Medulla oblongata (tissue), 1 donor: ENCODE measurements around the gene ZNF92.
"Not testable (repeated sequence)": the region's sequence is repeated elsewhere in the genome, so short reads cannot be mapped to it uniquely, and the experiment has no call there.

Source experiments
- DNase-seq: peaks from one replicate; pipeline ENCODE4 v3.0.0-alpha.2; 2015; ENCODE audit errors: extremely low spot score

The ZNF92 gene

DNA sequence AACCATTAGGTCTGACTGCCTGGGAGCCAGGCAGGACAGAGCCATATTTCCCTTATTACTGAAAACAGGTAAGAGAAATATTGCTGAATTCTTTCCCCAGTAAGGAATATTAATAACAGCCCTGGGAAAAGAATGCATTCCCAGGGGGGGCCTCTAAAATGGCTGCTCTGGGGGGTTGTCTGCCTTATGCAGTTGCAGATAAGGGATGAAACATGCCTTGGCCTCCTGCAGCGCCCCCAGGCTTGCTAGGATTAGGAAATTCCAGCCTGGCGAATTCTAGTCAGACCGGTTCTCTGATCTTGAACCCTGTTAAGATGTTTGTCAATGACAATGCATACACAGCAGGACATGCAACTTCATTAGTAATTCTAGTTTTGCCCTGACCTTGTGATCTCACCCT, 49.6 kb downstream of the ZNF92 start:
- not testable (repeated sequence) for DNase-seq

DNA sequence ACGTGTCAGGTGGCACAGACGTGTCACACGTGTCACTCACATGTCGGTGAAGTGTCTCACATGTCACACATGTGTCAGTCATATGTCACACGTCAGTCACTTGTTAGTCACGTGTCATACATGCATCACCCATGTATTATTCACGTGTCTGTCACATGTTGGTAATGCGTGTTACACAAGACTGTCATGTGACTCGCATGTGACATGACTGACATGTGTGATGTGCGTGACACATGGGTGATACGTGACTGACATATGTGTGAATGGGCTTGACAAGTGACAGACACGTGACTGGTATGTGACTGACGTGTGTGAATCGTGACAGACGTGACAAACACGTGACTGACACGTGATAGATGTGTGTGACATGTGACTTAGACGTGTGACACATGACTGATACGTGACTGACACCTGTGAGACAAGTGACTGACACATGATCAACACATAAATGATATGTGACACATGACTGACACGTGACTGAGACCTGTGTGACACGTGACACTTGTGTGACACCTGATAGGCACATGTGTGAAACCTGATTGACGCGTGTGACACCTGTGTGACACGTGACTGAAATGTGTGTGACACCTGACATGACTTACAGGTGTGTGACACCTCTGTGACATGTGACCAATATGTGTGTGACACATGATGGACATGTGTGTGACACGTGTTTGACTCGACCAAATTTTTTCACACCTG, 56.1 kb downstream of the ZNF92 start:
- no peak for DNase-seq

DNA sequence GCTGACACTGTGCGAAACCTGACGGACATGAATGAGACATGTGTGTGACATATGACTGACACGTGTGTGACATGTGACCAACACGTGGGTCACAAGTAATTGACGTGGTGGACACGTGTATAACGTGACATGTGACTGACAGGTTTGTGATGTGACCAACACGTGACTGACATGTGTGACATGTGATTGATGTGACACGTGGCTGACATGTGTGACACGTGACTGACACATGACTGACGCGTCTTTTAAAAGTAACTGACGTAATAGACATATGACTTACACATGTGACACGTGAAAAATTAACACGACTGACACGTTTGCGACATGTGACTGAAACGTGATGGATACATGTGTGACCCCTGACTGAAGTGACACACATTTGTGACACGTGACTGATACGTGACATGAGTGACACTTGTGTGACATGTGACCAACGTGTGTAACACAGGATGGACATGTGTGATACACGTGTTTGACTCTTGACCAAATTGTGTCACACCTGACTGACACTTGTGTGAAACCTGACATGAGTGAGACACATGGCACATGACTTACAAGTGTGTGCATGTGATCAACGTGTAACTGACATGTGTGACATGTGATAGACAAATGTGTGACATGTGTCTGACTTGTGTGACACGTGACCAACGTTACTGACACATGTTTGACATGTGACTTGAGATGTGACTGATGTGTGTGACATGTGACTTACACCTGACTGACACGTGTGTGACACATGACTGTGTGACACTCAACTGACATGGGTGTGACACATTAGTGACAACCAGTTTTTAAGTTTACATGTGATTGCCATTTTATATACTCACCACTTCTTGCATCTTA, 56.9 kb downstream of the ZNF92 start:
- DNase-seq = no peak

DNA sequence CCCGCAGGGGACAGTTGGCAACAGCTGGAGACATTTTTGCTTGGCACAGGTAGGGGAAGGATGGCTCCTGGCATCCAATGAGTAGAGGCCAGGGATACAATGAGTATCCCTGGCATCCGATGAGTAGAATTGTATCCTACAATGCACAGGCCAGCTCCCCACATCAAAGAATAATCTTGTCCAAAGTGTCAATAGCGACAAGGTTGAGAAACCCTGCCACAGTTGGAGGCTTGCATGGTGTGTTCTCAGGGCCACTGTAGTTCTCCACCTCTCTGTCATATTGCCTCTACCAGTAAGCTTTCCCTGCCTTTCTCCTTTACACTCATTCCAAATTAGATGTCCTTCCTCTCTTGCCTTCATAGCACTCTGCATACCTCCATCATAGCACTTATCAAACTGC, 60.7 kb downstream of the ZNF92 start:
- DNase-seq = no peak

DNA sequence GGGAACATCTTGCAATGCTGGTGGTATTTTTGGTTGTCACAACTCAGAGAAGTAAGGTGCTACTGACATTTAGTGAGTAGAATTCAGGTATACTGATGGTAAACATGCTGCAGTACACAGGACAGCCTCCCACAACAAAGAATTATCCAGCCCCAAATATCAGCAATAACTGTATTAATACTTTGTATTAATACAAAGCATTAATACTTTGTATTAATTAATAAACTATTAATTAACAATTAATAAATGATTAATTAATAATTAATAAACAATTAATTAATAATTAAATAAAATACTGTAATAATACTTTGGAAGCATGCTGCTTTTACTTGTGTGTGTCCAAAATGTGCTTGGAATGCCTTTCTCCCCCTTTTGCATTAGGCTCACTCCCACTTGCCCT, 62.5 kb downstream of the ZNF92 start:
- no peak for DNase-seq

DNA sequence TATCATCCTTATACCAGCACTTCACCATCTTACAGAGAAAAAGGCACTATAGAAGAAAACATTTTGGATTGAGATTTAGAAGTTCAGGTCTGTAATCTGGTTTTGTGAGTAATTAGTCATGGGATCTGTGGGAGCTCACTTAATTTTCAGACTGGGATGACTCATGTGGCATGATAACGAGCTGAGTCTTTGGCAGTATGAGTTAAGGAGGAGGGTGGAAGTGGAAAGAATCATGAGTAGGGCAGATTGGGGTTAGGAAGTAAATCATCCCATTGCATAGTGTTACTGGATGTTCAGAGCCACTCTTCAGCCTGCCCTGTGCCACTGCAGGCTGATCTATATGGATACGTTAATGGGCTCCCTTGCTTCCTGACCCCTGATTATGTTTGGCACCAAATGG, 64.9 kb downstream of the ZNF92 start:
- DNase-seq = no peak

DNA sequence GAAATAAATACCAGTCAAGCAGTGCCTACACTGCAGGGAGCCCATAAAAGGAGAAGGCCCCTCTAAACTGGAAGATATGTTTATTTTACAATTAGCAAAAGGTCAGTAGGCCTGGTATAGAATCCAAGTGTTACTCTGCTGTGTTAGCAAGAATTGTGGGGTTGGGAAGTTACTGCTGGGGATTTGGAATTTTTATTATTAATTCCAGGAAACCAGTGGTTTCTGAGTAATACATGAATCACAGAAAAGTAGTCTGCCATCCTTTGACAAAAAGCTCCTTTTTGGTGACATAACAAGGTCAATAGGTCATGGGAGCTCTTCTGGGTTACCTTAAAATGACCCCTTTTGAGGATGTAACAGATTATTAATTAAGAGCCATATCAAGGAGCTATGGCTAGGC, 67.4 kb downstream of the ZNF92 start:
- DNase-seq = no peak

DNA sequence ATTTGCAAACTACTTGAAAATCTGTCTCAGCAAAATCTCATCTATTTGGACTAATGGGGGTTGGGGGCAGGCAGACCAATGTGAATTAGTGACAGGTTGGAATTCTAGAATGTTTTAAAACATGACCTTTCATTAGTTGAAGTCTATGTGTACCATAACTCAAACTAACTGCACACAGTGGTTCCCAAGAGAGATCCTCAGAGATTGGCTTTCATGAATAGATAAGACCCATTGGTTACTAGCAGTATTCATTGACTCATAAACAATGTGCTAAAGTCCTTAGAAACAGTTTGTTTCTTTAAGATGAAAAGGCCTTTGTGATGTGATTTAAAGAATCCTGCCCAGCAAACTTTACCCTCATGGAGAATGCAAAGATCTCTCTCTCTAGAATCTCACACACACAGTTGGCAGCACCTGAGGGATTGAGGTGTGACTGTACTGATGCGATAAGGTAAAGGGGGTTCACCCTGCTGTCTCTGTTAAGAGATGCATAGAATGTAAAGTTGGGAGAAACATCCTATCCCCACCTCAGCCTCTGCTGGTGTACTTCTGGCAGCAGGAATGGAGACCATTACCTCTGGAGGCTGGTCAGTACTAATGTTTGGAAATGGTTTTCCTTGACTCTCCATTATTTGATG, 70.7 kb downstream of the ZNF92 start:
- no peak for DNase-seq

DNA sequence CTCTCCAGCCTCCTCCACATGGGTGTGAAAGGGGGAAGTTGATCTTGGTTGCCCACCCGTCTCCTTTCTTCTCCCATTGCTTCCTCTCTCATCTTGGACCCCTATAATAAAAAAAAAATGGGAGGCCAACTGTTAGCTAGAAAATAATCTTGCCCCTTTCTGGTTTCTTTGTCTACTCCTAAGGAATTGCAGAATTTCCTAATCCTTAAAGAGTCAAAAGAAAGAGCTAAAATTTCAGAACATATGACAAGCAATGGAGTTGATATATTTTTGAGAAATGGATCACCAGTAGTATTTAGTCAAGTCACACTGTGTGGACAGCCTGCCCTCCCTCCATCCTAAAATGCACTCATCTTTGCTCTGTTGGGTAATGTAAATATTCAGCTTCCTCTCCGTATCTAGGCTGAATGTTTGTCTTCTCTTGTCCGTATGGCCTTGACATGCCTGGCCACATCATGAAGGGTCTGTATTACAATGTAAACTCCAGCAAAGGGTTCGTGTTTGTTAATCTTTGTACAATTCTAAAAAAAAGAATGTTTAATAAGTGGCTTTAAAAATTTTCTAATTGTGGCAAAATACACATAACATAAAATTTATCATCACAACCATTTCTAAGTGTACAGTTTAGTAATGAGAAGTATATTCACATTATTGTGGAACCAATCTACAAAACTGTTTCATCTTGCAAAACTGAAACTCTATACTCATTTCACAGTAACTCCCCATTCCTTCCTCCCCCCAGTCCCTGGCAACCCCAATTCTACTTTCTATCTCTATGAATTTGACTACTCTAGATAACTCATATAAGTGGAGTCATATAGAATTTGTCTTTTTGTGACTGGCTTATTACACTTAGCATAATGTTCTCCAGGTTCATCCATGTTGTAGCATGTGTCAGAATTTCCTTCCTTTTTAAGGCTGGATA, 71.5 kb downstream of the ZNF92 start:
- DNase-seq = no peak

DNA sequence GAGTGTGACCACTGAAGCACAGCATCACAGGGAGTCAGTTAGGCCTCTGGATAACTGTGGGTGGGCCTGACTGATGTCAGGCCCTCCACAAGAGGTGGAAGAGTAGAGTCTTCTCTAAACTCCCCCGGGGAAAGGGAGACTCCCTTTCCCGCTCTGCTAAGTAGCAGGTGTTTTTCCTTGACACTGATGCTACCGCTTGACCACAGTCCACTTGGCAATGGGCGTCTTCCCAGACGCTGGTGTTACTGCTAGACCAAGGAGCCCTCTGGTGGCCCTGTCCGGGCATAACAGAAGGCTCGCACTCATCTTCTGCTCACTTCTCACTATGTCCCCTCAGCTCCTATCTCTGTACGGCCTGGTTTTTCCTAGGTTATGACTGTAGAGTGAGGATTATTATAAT, 73.4 kb downstream of the ZNF92 start:
- DNase-seq = not testable (repeated sequence)

DNA sequence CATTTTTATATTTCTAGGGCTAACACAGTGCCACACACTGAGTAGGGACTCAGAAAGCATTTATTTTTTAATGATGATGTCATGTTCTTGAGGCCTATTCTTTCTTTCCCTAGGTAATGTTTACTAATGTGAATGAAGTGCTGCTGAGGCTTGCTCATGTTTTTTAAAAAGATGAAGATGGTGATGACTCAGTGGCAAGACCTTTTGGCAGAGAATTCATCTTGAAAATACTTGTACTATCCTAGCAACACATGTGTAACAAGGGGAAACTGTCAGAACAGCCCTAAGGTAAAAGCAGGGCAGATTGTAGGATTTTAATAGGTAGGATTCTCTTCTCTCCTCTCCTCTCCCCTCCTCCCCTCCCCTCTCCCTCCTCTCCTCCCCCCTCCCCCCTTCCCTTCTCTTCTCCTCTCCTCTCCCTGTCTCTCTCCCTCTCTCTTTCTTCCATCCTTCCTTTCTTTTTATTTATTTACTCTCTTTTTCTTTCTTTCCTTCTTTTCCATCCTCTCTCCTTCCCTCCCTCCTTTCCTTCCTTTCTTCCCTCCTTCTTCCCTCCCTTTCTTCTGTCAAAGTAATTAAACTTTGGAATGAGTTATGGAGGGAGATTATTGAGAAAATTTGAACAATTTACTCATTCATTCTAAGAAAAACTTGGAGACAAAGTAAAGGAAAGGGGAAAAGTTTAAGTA, 75.3 kb downstream of the ZNF92 start:
- DNase-seq = no peak

DNA sequence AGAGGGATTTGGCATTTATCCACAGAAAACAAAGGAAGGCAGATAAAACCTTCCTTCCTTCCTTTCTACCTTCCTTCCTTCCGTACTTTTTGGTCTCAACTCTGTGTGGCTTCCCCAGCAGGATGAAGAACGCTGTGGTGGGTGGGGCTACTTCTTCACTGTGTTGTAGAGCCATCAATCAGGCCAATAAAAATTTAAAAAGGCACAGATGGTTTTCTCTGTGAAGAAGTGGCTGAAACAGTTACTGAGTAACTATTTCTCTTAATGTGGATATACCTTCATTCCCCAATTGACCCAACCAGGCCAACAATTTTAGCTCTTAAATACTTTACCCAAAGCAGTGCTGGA, 75.8 kb downstream of the ZNF92 start:
- no peak for DNase-seq
